Measurements from ENCODE around the gene ACTL7A.

ACTL7A gene

GRCh38 chr9:108861997-108862396 lies at the start of gene ACTL7A:
ACTL7A (plus strand) TSS chr9:108862266; CDS start chr9:108862323, 57 bp downstream.
- no peak for TF ChIP-seq GATA2 (IDR thresholded peaks at IDR 0.05; ENCODE audit: low read depth, low read length)
- no peak for TF ChIP-seq GATA3 (IDR thresholded peaks at IDR 0.05; ENCODE audit: low read depth, low read length)

GRCh38 chr9:108812396-108813025 lies 49.6 kb upstream of the ACTL7A start:
- TF ChIP-seq GATA3 (IDR thresholded peaks at IDR 0.05; ENCODE audit: low read depth, low read length), result no peak
- TF ChIP-seq GATA2 (IDR thresholded peaks at IDR 0.05; ENCODE audit: low read depth, low read length), result no peak

GRCh38 chr9:108813951-108814601 lies 48.0 kb upstream of the ACTL7A start:
- TF ChIP-seq GATA2 (IDR thresholded peaks at IDR 0.05; ENCODE audit: low read depth, low read length) (no peak), GATA3 (IDR thresholded peaks at IDR 0.05; ENCODE audit: low read depth, low read length) (no peak)

GRCh38 chr9:108815156-108815555 lies 46.9 kb upstream of the ACTL7A start:
- no peak for TF ChIP-seq GATA2 (IDR thresholded peaks at IDR 0.05; ENCODE audit: low read depth, low read length)

GRCh38 chr9:108816037-108816436 lies 46.0 kb upstream of the ACTL7A start:
- TF ChIP-seq GATA3 (IDR thresholded peaks at IDR 0.05; ENCODE audit: low read depth, low read length) (no peak), GATA2 (IDR thresholded peaks at IDR 0.05; ENCODE audit: low read depth, low read length) (no peak)

- TF ChIP-seq GATA3 (IDR thresholded peaks at IDR 0.05; ENCODE audit: low read depth, low read length) (no peak), GATA2 (IDR thresholded peaks at IDR 0.05; ENCODE audit: low read depth, low read length) (no peak)
Measured at GRCh38 chr9:108823829-108824228, 38.2 kb upstream of the ACTL7A start.

- TF ChIP-seq GATA3 (IDR thresholded peaks at IDR 0.05; ENCODE audit: low read depth, low read length) (no peak), GATA2 (IDR thresholded peaks at IDR 0.05; ENCODE audit: low read depth, low read length) (no peak)
Measured at GRCh38 chr9:108830272-108830671, 31.8 kb upstream of the ACTL7A start.

GRCh38 chr9:108831496-108832178 lies 30.4 kb upstream of the ACTL7A start:
- TF ChIP-seq GATA3 (IDR thresholded peaks at IDR 0.05; ENCODE audit: low read depth, low read length) (no peak), GATA2 (IDR thresholded peaks at IDR 0.05; ENCODE audit: low read depth, low read length) (no peak)

GRCh38 chr9:108832179-108832500 lies 29.9 kb upstream of the ACTL7A start:
- TF ChIP-seq GATA2 (IDR thresholded peaks at IDR 0.05; ENCODE audit: low read depth, low read length) (no peak), GATA3 (IDR thresholded peaks at IDR 0.05; ENCODE audit: low read depth, low read length) (no peak)

GRCh38 chr9:108834959-108835665 lies 27.0 kb upstream of the ACTL7A start:
- TF ChIP-seq GATA2 (IDR thresholded peaks at IDR 0.05; ENCODE audit: low read depth, low read length) (no peak), GATA3 (IDR thresholded peaks at IDR 0.05; ENCODE audit: low read depth, low read length) (no peak)

- TF ChIP-seq GATA3 (IDR thresholded peaks at IDR 0.05; ENCODE audit: low read depth, low read length), result no peak
- no peak for TF ChIP-seq GATA2 (IDR thresholded peaks at IDR 0.05; ENCODE audit: low read depth, low read length)
Measured at GRCh38 chr9:108835831-108836230, 26.2 kb upstream of the ACTL7A start.

- no peak for TF ChIP-seq GATA3 (IDR thresholded peaks at IDR 0.05; ENCODE audit: low read depth, low read length)
- TF ChIP-seq GATA2 (IDR thresholded peaks at IDR 0.05; ENCODE audit: low read depth, low read length), result no peak
Measured at GRCh38 chr9:108836319-108836718, 25.7 kb upstream of the ACTL7A start.

- TF ChIP-seq GATA3 (IDR thresholded peaks at IDR 0.05; ENCODE audit: low read depth, low read length) (no peak), GATA2 (IDR thresholded peaks at IDR 0.05; ENCODE audit: low read depth, low read length) (no peak)
Measured at GRCh38 chr9:108836781-108837180, 25.3 kb upstream of the ACTL7A start.

GRCh38 chr9:108837530-108837929 lies 24.5 kb upstream of the ACTL7A start:
- TF ChIP-seq GATA2 (IDR thresholded peaks at IDR 0.05; ENCODE audit: low read depth, low read length) (no peak), GATA3 (IDR thresholded peaks at IDR 0.05; ENCODE audit: low read depth, low read length) (no peak)
